GM19468 (cell line): Measurements from ENCODE around the gene HECTD1.
"Not testable (repeated sequence)": the region's sequence is repeated elsewhere in the genome, so short reads cannot be mapped to it uniquely, and the experiment has no call there.

Experiments used
- ATAC-seq: cut with Tn5 transposase; IDR thresholded peaks from one replicate; pipeline ENCODE4 v1.9.1; 2021; ENCODE audit warnings: mild to moderate bottlenecking, moderate library complexity, moderate number of reproducible peaks; ENCODE audit not compliant: unreplicated experiment; ENCODE audit errors: extremely low read depth

HECTD1 gene

GRCh38 chr14:31109257-31109656 lies 98.3 kb downstream of the HECTD1 start:
- no peak for ATAC-seq

GRCh38 chr14:31106768-31107167 lies 100.8 kb downstream of the HECTD1 start:
- ATAC-seq: no peak

GRCh38 chr14:31097081-31097480 lies 110.5 kb downstream of the HECTD1 start:
- no peak for ATAC-seq

GRCh38 chr14:31096255-31096654 lies 111.3 kb downstream of the HECTD1 start:
- ATAC-seq: no peak

GRCh38 chr14:31095817-31096216 lies 111.8 kb downstream of the HECTD1 start:
- not testable (repeated sequence) for ATAC-seq

GRCh38 chr14:31093884-31094839 lies 113.4 kb downstream of the HECTD1 start:
- not testable (repeated sequence) for ATAC-seq

GRCh38 chr14:31092160-31092708 lies 115.4 kb downstream of the HECTD1 start:
- ATAC-seq: no peak

GRCh38 chr14:31090883-31091764 lies 116.5 kb downstream of the HECTD1 start:
- no peak for ATAC-seq

- ATAC-seq: not testable (repeated sequence)
Measured at GRCh38 chr14:31086466-31086865, 121.1 kb downstream of the HECTD1 start.

GRCh38 chr14:31085027-31085426 lies 122.6 kb downstream of the HECTD1 start:
- no peak for ATAC-seq

- no peak for ATAC-seq
Measured at GRCh38 chr14:31084385-31084784, 123.2 kb downstream of the HECTD1 start.

- ATAC-seq: no peak
Measured at GRCh38 chr14:31083781-31084180, 123.8 kb downstream of the HECTD1 start.

GRCh38 chr14:31080484-31080883 lies 127.1 kb downstream of the HECTD1 start:
- no peak for ATAC-seq

GRCh38 chr14:31080056-31080455 lies 127.5 kb downstream of the HECTD1 start:
- ATAC-seq: no peak

- ATAC-seq: no peak
Measured at GRCh38 chr14:31078766-31079165, 128.8 kb downstream of the HECTD1 start.

- ATAC-seq: no peak
Measured at GRCh38 chr14:31075144-31075543, 132.4 kb downstream of the HECTD1 start.

GRCh38 chr14:31071151-31071550 lies 136.4 kb downstream of the HECTD1 start:
- ATAC-seq: no peak

GRCh38 chr14:31070431-31070830 lies 137.2 kb downstream of the HECTD1 start:
- no peak for ATAC-seq

GRCh38 chr14:31069343-31069742 lies 138.2 kb downstream of the HECTD1 start:
- ATAC-seq: no peak

- no peak for ATAC-seq
Measured at GRCh38 chr14:31068235-31068634, 139.4 kb downstream of the HECTD1 start.

- not testable (repeated sequence) for ATAC-seq
Measured at GRCh38 chr14:31062908-31063307, 144.7 kb downstream of the HECTD1 start.
